OCI-LY7 (cell line): ENCODE results near the gene ANGPTL4.

Experiments used
- EZH2phosphoT487 ChIP-seq: fragments of 200-600 bp; sonication (generic); IDR thresholded peaks from 2 replicates; pipeline ENCODE4 v1.6.1; 2018; ENCODE audit warnings: low read depth, borderline replicate concordance, mild to moderate bottlenecking, mixed run types, antibody characterized with exemption, low read length, moderate library complexity, mixed read lengths
- TF ChIP-seq, protein P1 (sequence below): fragments of 200-600 bp; sonication (generic); conservative IDR thresholded peaks from 2 replicates; pipeline ENCODE4 v1.5.1; 2014; ENCODE audit warnings: mild to moderate bottlenecking, antibody characterized with exemption, low read length, moderate library complexity, mixed read lengths

DNA sequence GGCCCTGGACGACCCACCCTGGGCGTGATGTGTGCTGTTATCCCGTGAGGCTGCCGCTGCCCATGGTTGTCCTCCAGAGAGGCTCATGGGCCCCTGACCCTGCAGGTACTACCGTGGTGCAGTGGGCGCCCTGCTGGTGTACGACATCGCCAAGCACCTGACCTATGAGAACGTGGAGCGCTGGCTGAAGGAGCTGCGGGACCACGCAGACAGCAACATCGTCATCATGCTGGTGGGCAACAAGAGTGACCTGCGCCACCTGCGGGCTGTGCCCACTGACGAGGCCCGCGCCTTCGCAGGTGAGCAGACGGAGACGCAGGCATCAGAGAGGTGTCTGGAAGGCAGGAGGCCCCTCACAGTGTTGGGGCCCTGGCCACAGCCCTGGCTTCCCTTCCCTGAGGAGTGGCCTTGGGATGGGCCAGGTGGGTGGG is 38.0 kb downstream of the ANGPTL4 start:
- TF ChIP-seq, protein P1, sequence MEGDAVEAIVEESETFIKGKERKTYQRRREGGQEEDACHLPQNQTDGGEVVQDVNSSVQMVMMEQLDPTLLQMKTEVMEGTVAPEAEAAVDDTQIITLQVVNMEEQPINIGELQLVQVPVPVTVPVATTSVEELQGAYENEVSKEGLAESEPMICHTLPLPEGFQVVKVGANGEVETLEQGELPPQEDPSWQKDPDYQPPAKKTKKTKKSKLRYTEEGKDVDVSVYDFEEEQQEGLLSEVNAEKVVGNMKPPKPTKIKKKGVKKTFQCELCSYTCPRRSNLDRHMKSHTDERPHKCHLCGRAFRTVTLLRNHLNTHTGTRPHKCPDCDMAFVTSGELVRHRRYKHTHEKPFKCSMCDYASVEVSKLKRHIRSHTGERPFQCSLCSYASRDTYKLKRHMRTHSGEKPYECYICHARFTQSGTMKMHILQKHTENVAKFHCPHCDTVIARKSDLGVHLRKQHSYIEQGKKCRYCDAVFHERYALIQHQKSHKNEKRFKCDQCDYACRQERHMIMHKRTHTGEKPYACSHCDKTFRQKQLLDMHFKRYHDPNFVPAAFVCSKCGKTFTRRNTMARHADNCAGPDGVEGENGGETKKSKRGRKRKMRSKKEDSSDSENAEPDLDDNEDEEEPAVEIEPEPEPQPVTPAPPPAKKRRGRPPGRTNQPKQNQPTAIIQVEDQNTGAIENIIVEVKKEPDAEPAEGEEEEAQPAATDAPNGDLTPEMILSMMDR: no peak
- no peak for TF ChIP-seq EZH2phosphoT487
